NT2/D1 (cell line): ENCODE results near the gene HAUS5.

Experiments
- SUZ12 ChIP-seq: IDR thresholded peaks from 2 replicates; pipeline ENCODE4 v1.6.1; 2011; ENCODE audit not compliant: insufficient read length, insufficient read depth; ENCODE audit errors: extremely low read depth
- YY1 ChIP-seq: IDR thresholded peaks from 2 replicates; pipeline ENCODE4 v1.6.1; 2011; ENCODE audit not compliant: insufficient read length, insufficient read depth
- ZNF274 ChIP-seq: IDR thresholded peaks from 2 replicates; pipeline ENCODE4 v1.6.1; 2011; ENCODE audit warnings: mild to moderate bottlenecking, low read depth, low read length

DNA sequence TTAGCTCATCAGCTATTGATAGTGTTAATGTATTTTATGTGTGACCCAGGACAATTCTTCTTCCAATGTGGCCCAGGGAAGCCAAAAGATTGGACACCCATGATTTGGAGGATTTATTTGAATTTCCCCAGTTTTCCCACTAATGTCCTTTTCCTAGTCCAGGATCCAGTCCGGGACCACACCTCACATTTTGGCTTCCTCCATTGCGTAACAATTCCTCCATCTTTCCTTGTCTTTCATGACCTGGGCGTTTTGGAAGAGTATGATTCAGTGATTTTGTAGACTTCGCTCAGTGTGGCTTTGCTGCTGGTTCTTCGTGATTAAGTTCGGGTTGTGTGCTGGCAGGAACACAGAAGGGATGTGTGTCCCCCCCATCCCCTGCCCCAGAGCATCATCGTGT lies 45.8 kb upstream of the HAUS5 start:
- no peak for TF ChIP-seq SUZ12
- no peak for TF ChIP-seq YY1
- no peak for TF ChIP-seq ZNF274
